ENCODE results near the gene HSPA5.

DNA sequence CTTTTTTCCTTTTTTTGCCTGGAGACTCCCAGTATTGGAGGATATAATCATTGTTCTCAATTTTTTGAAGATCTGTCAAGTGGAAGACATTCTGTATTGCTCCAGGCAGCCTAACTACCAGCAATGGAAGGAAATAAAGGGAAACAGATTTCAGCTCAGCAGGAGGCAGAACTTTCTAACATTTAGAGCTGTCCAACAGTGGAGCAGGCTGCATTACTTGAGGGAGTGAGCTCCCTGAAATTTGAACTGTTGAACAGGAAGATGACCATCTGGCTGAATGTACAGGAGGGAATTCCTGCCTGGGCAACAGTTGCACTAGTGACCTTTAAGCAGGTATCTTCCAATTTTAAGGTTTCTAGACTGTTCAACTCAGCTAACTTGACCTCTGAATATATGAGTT is 19.4 kb upstream of the HSPA5 start:
- no peak for TF ChIP-seq POLR2A (IDR thresholded peaks at IDR 0.05; ENCODE audit: low read depth, low read length)
- TF ChIP-seq TAF1 (IDR thresholded peaks at IDR 0.05; ENCODE audit: borderline replicate concordance, low read depth, low read length), result no peak
